Suppressor macrophage (primary cell): Measurements from ENCODE around the gene WDR77.

Experiments
- DNase-seq, 4 experiments: peaks; one replicate each; pipeline ENCODE4 v3.0.0-alpha.2; 2020 to 2022

WDR77 gene

GRCh38 chr1:111436726-111437125 is 12.3 kb downstream of the WDR77 start:
- no peak for DNase-seq

DNA sequence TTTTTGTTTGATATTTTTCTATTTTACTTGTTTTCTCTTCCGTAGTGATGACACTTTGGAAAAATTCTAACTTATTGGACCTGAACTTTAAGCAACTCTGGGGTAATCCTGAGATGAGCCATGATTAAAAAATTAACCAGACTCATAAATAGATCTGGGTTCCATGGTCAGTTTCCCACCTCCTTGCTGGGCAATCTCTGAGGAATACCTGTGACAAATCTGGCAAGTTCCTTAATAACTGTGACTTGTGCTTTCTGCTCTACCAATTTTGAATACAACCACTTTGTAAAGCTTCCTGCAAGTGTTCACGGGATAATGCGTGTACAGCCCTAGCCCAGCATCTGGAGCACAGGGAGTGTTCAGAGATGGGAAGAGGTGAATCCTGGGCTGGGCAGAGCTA is 24.8 kb downstream of the WDR77 start:
- no peak for DNase-seq

GRCh38 chr1:111422546-111423391 is 26.3 kb downstream of the WDR77 start:
- peak in 1 of 4 experiments; percentile 5 for DNase-seq

- no peak for DNase-seq
Measured at GRCh38 chr1:111420377-111420776, 28.7 kb downstream of the WDR77 start.

DNA sequence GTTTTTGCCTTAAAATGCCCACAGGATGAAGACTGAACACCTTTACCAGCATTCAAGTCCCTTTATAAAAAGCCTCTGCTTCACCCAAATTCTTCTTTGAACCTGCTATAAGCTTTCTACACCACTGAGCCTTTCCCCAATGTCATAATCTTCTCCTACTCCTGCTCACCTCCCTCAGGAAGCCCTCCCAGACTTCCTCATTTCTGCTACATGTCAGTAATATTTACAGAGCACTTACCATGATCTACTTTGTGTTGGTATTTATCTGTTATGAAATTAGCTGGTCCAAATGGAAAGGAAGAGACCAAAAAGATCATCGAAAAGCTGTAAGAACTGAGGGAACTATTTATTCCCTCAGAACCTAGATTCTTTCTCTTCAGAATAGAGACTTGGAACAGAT is 30.0 kb downstream of the WDR77 start:
- no peak for DNase-seq

GRCh38 chr1:111417755-111418154 is 31.3 kb downstream of the WDR77 start:
- DNase-seq, result no peak

DNA sequence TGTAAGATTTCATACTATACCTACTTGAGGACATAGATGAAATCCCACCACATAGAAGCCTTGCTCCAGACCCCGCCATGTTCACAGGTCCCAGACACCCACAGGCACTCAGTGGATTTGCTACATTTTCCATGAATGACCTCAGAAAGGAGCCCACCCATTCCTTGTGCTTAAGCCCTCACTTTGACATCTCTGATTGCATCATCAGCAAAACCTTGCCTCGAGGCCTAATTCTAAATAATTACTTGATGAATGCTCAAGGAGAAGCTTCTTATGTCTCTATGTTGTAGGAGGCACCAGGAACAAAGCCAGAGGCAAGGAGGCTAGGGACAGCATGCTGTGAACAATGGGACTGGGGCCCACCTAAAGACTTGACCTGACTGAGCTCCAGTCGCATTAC is 33.6 kb downstream of the WDR77 start:
- no peak for DNase-seq

DNA sequence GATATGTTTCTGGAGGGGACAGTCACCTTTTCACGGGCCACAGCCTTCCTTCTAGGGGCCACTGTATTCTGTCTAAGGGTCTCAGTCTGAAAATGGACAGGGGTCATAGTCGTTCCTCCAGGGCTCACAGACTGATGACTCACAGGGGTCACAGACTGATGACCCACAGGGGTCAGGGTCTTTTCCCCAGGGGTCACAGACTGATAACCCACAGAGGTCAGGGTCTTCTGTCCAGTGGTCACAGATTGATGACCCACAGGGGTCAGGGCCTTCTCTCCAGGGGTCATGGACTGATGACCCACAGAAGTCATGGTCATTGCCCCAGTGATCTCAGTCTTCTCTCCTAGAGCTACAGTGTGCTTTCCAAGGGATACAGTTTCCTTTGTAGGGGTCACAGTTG is 34.3 kb downstream of the WDR77 start:
- no peak for DNase-seq

DNA sequence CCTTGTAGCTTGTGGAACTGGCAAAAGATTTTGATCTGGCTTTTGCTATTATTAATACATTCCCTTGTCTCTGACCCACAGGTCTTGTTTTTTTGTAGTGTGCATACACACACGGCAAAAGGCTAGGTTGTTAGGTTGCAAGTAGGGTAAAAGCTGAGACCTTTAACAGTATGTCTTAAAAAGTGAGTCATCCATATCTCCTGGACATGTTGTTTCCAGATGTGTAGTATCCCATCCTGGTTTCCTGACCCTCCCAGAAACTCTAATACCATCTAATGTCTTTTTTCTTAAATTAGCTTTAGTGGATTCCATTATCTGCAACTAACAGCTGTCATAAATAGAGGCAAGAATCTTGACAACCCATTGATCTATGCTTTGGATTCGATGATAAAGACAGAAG is 36.2 kb downstream of the WDR77 start:
- DNase-seq, result no peak

GRCh38 chr1:111407301-111407700 is 41.8 kb downstream of the WDR77 start:
- DNase-seq, result no peak

DNA sequence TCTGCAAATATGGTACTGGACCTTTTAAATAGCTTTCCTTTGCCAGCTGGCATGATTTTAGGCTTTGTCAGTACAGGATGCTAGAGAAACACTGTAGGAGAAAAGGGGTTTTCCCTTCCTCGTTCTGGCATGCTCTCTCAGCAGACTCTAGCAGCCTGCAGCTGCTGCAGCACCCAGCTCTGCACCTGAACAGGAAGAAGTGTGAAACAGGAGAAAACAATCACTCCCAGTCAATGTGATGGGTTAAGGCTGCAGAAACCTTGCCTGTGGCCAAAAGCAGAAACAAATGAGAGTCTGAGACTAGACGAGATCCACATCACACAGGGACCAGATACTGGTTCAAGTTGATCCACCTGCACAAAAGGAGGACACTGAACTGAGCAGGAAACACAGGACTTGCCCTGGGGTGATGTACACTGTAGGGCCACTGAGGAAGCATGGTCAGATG is 42.7 kb downstream of the WDR77 start:
- DNase-seq, result peak in 1 of 4 experiments; percentile 13

DNA sequence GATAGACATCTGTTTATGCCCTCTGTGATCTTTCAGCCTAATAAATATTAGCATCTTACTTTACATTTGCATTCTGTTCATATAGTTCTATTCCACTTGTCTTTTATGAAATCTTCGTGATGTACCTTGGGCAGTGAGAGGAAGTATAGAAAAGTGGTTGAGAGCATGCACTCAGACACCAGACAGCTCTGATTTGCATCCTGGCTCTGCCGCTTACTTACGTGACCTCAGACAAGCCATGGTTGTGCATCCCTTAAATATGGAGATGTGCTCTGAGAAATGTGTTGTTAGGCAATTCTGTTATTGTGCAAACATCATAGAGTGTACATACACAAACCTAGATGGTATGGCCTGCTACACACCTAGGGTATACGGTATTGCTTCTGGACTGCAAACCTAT is 44.5 kb downstream of the WDR77 start:
- no peak for DNase-seq

DNA sequence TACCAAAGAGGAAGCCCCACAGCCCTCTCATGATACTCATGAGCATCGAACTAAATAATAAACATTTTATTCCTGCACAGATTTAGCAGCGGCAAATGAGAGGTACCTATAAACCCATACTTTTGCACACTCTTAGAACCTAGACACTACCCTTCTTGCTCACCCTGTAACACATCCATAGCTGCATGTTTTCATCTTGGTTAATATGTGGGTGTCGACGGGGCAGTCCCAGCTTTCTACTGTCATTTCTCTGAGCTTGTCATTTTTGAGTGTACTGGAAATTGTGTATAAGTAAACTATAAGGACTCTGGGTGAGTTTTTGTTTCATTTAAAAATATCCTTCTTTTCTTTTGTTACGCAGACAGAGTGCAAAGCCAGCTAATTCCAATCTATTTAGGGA is 47.0 kb downstream of the WDR77 start:
- DNase-seq, result no peak

GRCh38 chr1:111399792-111400610 is 49.1 kb downstream of the WDR77 start:
- DNase-seq, result peak; percentile 69 to 83 (median 74)

DNA sequence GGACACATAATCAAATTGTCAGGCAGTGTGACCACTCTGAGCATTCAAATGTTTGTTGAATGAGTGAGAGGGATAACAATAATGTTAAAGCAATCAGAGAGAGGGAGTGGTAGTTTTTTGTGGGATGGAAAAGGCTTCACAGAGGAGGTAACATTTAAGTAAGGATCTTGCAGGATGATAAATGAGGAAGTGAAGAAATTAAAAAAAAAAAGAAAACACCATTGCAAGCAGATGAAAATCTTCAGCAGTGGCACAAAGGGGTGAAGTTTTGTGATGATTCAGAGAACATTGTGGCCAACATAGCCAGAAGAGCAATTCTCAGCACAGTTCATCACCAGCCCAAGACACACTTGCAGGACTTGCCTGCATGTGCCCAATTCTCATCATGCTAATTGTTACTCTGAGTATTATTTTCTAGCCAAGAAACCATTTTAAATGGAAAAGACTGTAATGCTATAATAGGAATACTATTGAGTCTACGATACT is 56.6 kb downstream of the WDR77 start:
- DNase-seq, result peak in 3 of 4 experiments; percentile 14 to 43 (median 38)

- DNase-seq, result peak in 1 of 4 experiments; percentile 12
Measured at GRCh38 chr1:111392042-111392441, 57.0 kb downstream of the WDR77 start.
